ENCODE measurements around the gene DUSP19. TPM values are rescaled to one million over a fixed set of nuclear protein-coding genes. Genes with fewer than 3 reads are reported as not detected.

DUSP19 gene
- total RNA-seq, 1 experiment from 2014 or later, result 1.8 TPM

GRCh38 chr2:183068561-183068960, 10.0 kb upstream of the DUSP19 start:
- H3K18ac ChIP-seq (ENCODE audit: insufficient read length, low read depth, low read length), result no peak overlapping the region
- no peak overlapping the region for H3K4ac ChIP-seq (ENCODE audit: low read depth, low read length)
- TF ChIP-seq CTCF (conservative IDR thresholded peaks at IDR 0.05), result no peak
- no peak overlapping the region for H3K14ac ChIP-seq (ENCODE audit: insufficient read depth, low read length)
- peaks cover 10% of the 10 kb centered on the region for H3K9me3 ChIP-seq (ENCODE audit: control insufficient read depth, low read depth, low read length)
- no peaks in the 10 kb centered on the region; the same call in 1 of the 2 replicates for H3K27me3 Mint-ChIP-seq (ENCODE audit: low read depth)
- no peak overlapping the region for H2BK5ac ChIP-seq (ENCODE audit: insufficient read length, low read length)
- H2BK15ac ChIP-seq (ENCODE audit: low read depth, low read length), result no peak overlapping the region
- H3K27ac ChIP-seq (ENCODE audit: insufficient read length, low read depth, low read length), result no peak overlapping the region
- H3K79me1 ChIP-seq (ENCODE audit: insufficient read depth, low read depth, low read length, poor library complexity, severe bottlenecking), result no peaks in the 10 kb centered on the region
- H3K23me2 ChIP-seq (ENCODE audit: insufficient read length, low read depth, low read length, poor library complexity, severe bottlenecking), result no peaks in the 10 kb centered on the region
- H3K4me1 Mint-ChIP-seq, result peaks cover 7 to 10% of the 10 kb centered on the region in 2 experiments
- H4K5ac ChIP-seq (ENCODE audit: insufficient read length, low read depth, low read length), result no peak overlapping the region
- H3K27ac Mint-ChIP-seq, result no peak overlapping the region
- H2BK120ac ChIP-seq (ENCODE audit: low read depth, low read length, poor library complexity, severe bottlenecking), result no peak overlapping the region
- H4K8ac ChIP-seq (replicated peaks; ENCODE audit: insufficient read length, low read depth, low read length), result no peak overlapping the region
- H3K27me3 ChIP-seq (ENCODE audit: insufficient read depth, low read length), result no peaks in the 10 kb centered on the region
- H2AFZ ChIP-seq (ENCODE audit: low read length), result no peak overlapping the region
- H3K79me2 ChIP-seq (ENCODE audit: insufficient read depth, low read length), result no peaks in the 10 kb centered on the region
- DNase-seq, result no peak
- H2BK20ac ChIP-seq (ENCODE audit: low read depth, low read length, poor library complexity, severe bottlenecking), result no peak overlapping the region
- no peak overlapping the region for H2AK5ac ChIP-seq (ENCODE audit: insufficient read length, low read length)
- no peak overlapping the region for H3K23ac ChIP-seq (ENCODE audit: insufficient read length, low read depth, low read length)
- no peaks in the 10 kb centered on the region for H4K20me1 ChIP-seq (ENCODE audit: control insufficient read depth, insufficient read depth, insufficient read length)
- H3K4me2 ChIP-seq (ENCODE audit: insufficient read depth, insufficient read length, low read length), result no peak overlapping the region
- H3K4me3 Mint-ChIP-seq, result no peak overlapping the region
- no peak overlapping the region for H2BK12ac ChIP-seq (ENCODE audit: insufficient read length, low read depth, low read length)
- WGBS (ENCODE audit: extremely low coverage, insufficient read length, low lambda C conversion rate), result no CpG with 5 or more reads among the region's 3 CpGs
- no peak overlapping the region for H3K56ac ChIP-seq (ENCODE audit: insufficient read length, low read depth, low read length)
- H3K9ac ChIP-seq (ENCODE audit: extremely low read depth, insufficient read length, low read length), result no peak overlapping the region
- no peak overlapping the region for H3T11ph ChIP-seq (ENCODE audit: low read length)
- no peak overlapping the region for H4K91ac ChIP-seq (ENCODE audit: insufficient read length, low read depth, low read length)
- H3K9me3 Mint-ChIP-seq, result peaks cover 12 to 18% of the 10 kb centered on the region in 2 experiments
- H3K36me3 Mint-ChIP-seq (ENCODE audit: insufficient read depth in 1 of 3, low read depth in 3 of 3), result peaks cover 2 to 12% (median 4%) of the 10 kb centered on the region in 3 experiments; a peak in 3 of 7 replicates
- H3K4me1 ChIP-seq (ENCODE audit: insufficient read depth, low read length), result no peaks in the 10 kb centered on the region
